ENCODE results near the gene SLC48A1. TPM values are rescaled to one million over a fixed set of nuclear protein-coding genes. Genes with fewer than 3 reads are reported as not detected.

The SLC48A1 gene
- polyA plus RNA-seq, 1 donor (not counting 4 experiments of a cell fraction or from before 2014, with no cell fraction given): 8.1 TPM

DNA sequence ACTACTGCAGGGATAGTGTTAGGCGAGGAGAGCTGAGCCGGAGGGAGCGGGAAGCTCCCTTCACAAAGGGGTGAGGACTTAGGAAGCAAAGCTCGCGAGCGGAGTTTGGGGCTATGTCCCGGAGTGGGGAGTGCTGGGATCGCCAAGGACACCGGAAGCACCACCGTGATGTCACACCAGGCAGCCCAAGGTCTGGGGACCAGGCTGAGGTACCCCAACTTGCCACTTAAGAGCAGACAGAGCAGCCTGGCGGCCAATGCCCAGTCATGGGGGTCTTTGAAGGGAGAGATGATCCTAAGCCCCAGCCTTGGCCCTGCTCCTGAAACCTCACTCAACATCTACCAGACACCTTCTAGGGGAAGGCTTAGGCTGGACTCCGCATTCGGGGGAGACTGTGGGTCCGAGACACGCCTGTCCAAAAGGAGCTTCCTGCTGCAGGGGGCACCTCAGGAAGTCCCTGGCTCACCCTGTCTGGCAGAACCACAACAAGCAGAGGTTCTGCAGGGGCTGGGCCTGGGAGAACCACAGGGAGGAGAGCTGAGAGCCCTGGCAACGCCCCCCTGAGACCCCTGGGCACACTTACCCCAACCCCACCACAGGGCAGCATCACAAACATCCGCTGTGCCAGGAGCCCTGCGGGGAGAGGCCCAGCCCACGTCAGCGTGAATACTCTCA, 17.8 kb downstream of the SLC48A1 start:
- Histone ChIP-seq H3K27me3 (ENCODE audit: control insufficient read depth, extremely low read depth, insufficient read depth, low read length) (no peaks in the 10 kb centered on the region), H3K9ac (ENCODE audit: control insufficient read depth, extremely low read depth, insufficient read depth, low read length) (no peak overlapping the region), H3K9me3 (ENCODE audit: control insufficient read depth, low read depth, low read length) (no peaks in the 10 kb centered on the region), H4K20me1 (ENCODE audit: control insufficient read depth, extremely low read depth, insufficient read depth, low read length) (no peaks in the 10 kb centered on the region), H3K27ac (ENCODE audit: control insufficient read depth, insufficient read depth, low read length) (no peak overlapping the region), H2AFZ (ENCODE audit: control insufficient read depth, low read length) (no peak overlapping the region), H3K4me2 (ENCODE audit: control insufficient read depth, extremely low read depth, insufficient read depth, low read depth, low read length) (no peak overlapping the region), H3K9me1 (ENCODE audit: control insufficient read depth, extremely low read depth, insufficient read depth, low read length) (no peaks in the 10 kb centered on the region), H3K79me2 (ENCODE audit: control insufficient read depth, insufficient read depth, low read length) (no peaks in the 10 kb centered on the region), H3K36me3 (ENCODE audit: control insufficient read depth in 2 of 2, extremely low read depth in 1 of 2, insufficient read depth in 2 of 2, low read length in 2 of 2) (peaks cover 57 to 67% of the 10 kb centered on the region in 2 experiments), H3K4me1 (ENCODE audit: control insufficient read depth, extremely low read depth, insufficient read depth, low read length) (no peaks in the 10 kb centered on the region), H3K4me3 (ENCODE audit: control insufficient read depth in 2 of 3, extremely low read depth in 1 of 3, insufficient read depth in 2 of 3, low read depth in 1 of 3, low read length in 3 of 3) (no peak overlapping the region)
- TF ChIP-seq, protein P1, sequence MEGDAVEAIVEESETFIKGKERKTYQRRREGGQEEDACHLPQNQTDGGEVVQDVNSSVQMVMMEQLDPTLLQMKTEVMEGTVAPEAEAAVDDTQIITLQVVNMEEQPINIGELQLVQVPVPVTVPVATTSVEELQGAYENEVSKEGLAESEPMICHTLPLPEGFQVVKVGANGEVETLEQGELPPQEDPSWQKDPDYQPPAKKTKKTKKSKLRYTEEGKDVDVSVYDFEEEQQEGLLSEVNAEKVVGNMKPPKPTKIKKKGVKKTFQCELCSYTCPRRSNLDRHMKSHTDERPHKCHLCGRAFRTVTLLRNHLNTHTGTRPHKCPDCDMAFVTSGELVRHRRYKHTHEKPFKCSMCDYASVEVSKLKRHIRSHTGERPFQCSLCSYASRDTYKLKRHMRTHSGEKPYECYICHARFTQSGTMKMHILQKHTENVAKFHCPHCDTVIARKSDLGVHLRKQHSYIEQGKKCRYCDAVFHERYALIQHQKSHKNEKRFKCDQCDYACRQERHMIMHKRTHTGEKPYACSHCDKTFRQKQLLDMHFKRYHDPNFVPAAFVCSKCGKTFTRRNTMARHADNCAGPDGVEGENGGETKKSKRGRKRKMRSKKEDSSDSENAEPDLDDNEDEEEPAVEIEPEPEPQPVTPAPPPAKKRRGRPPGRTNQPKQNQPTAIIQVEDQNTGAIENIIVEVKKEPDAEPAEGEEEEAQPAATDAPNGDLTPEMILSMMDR (optimal IDR thresholded peaks at IDR 0.05 in 1 of 3, IDR thresholded peaks at IDR 0.05 in 1 of 3, conservative IDR thresholded peaks at IDR 0.05 in 1 of 3; ENCODE audit: extremely low read depth in 1 of 3, insufficient read depth in 2 of 3, low read length in 3 of 3): no peak
- TF ChIP-seq EZH2 (IDR thresholded peaks at IDR 0.05; ENCODE audit: low read length): no peak
- DNase-seq (ENCODE audit: low read depth, low spot score) (no peak), FAIRE-seq (no peak)
- dilution Hi-C loops (cut with MboI; ENCODE audit: extremely low pct_ligation_motif_present, low sequenced_read_pairs): no loop called here

DNA sequence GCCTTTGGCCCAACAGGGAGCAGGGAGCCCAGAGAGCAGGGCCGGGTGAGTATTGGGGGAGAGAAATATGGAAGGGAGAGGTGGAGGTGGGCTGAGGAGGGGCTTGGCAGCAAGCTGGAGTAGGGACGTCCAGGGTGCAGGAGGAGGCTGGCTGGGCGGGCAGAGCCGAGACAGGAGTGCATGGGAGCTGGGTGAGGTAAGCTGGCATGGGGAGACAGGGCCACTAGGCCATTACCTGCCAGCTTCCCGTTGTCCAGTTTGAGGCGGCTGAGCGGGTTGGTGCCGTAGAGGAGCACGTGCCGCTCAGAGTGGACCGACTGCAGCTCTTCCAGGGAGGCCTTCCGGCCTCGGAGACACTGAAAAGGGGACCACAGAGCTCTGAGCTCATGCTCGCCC, 18.3 kb downstream of the SLC48A1 start:
- FAIRE-seq (no peak), DNase-seq (ENCODE audit: low read depth, low spot score) (no peak)
- H2AFZ ChIP-seq (ENCODE audit: control insufficient read depth, low read length): no peak overlapping the region
- H3K9me1 ChIP-seq (ENCODE audit: control insufficient read depth, extremely low read depth, insufficient read depth, low read length): no peaks in the 10 kb centered on the region
- no peaks in the 10 kb centered on the region for H3K27me3 ChIP-seq (ENCODE audit: control insufficient read depth, extremely low read depth, insufficient read depth, low read length)
- no peaks in the 10 kb centered on the region for H3K4me1 ChIP-seq (ENCODE audit: control insufficient read depth, extremely low read depth, insufficient read depth, low read length)
- H3K4me3 ChIP-seq (ENCODE audit: control insufficient read depth in 2 of 3, extremely low read depth in 1 of 3, insufficient read depth in 2 of 3, low read depth in 1 of 3, low read length in 3 of 3): no peak overlapping the region
- dilution Hi-C loops (cut with MboI; ENCODE audit: extremely low pct_ligation_motif_present, low sequenced_read_pairs): no loop called here
- no peaks in the 10 kb centered on the region for H3K9me3 ChIP-seq (ENCODE audit: control insufficient read depth, low read depth, low read length)
- TF ChIP-seq, protein P1 (optimal IDR thresholded peaks at IDR 0.05 in 1 of 3, IDR thresholded peaks at IDR 0.05 in 1 of 3, conservative IDR thresholded peaks at IDR 0.05 in 1 of 3; ENCODE audit: extremely low read depth in 1 of 3, insufficient read depth in 2 of 3, low read length in 3 of 3): no peak
- H3K79me2 ChIP-seq (ENCODE audit: control insufficient read depth, insufficient read depth, low read length): no peaks in the 10 kb centered on the region
- H3K27ac ChIP-seq (ENCODE audit: control insufficient read depth, insufficient read depth, low read length): no peak overlapping the region
- H4K20me1 ChIP-seq (ENCODE audit: control insufficient read depth, extremely low read depth, insufficient read depth, low read length): no peaks in the 10 kb centered on the region
- no peak overlapping the region for H3K4me2 ChIP-seq (ENCODE audit: control insufficient read depth, extremely low read depth, insufficient read depth, low read depth, low read length)
- no peak overlapping the region for H3K9ac ChIP-seq (ENCODE audit: control insufficient read depth, extremely low read depth, insufficient read depth, low read length)
- H3K36me3 ChIP-seq (ENCODE audit: control insufficient read depth in 2 of 2, extremely low read depth in 1 of 2, insufficient read depth in 2 of 2, low read length in 2 of 2): peaks cover 52 to 66% of the 10 kb centered on the region in 2 experiments
